Ishikawa (cell line): ENCODE measurements around the gene PATL1.

Experiments used
- CEBPB ChIP-seq: IDR thresholded peaks from 2 replicates; pipeline ENCODE4 v1.6.1; 2012
- RAD21 ChIP-seq: IDR thresholded peaks from 2 replicates; pipeline ENCODE4 v1.6.1; 2012; ENCODE audit warnings: low read depth
- TCF12 ChIP-seq: IDR thresholded peaks from 2 replicates; pipeline ENCODE4 v1.6.1; 2012; ENCODE audit warnings: low read depth
- TF ChIP-seq, protein P1 (sequence below): IDR thresholded peaks from 2 replicates; pipeline ENCODE4 v1.6.1; 2012; ENCODE audit warnings: low read depth, mild to moderate bottlenecking
- TF ChIP-seq, protein P2 (sequence below): IDR thresholded peaks from 2 replicates; pipeline ENCODE4 v1.6.1; 2012
- TF ChIP-seq, protein P3 (sequence below): IDR thresholded peaks from 2 replicates; pipeline ENCODE4 v1.6.1; 2012

DNA sequence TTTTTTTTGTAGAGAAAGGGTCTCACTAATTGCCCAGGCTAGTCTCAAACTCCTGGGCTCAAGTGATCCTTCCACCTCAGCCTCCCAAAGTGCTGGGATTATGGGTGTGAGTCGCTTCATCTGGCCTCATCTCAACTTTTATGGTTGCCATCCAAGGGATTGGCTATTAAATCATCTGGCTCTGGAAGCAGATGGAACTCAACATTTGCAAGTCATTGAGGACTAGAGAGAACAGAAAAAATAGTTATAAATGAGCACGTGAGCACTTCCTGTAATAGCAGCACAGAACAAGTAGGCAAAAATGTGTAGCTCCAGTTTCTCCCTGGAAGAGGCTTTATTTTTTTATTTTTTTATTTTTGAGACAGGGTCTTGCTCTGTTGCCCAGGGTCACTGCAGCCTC, 22.3 kb upstream of the PATL1 start:
- TF ChIP-seq, protein P1, sequence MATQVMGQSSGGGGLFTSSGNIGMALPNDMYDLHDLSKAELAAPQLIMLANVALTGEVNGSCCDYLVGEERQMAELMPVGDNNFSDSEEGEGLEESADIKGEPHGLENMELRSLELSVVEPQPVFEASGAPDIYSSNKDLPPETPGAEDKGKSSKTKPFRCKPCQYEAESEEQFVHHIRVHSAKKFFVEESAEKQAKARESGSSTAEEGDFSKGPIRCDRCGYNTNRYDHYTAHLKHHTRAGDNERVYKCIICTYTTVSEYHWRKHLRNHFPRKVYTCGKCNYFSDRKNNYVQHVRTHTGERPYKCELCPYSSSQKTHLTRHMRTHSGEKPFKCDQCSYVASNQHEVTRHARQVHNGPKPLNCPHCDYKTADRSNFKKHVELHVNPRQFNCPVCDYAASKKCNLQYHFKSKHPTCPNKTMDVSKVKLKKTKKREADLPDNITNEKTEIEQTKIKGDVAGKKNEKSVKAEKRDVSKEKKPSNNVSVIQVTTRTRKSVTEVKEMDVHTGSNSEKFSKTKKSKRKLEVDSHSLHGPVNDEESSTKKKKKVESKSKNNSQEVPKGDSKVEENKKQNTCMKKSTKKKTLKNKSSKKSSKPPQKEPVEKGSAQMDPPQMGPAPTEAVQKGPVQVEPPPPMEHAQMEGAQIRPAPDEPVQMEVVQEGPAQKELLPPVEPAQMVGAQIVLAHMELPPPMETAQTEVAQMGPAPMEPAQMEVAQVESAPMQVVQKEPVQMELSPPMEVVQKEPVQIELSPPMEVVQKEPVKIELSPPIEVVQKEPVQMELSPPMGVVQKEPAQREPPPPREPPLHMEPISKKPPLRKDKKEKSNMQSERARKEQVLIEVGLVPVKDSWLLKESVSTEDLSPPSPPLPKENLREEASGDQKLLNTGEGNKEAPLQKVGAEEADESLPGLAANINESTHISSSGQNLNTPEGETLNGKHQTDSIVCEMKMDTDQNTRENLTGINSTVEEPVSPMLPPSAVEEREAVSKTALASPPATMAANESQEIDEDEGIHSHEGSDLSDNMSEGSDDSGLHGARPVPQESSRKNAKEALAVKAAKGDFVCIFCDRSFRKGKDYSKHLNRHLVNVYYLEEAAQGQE = no peak
- no peak for TF ChIP-seq RAD21
- TF ChIP-seq, protein P2, sequence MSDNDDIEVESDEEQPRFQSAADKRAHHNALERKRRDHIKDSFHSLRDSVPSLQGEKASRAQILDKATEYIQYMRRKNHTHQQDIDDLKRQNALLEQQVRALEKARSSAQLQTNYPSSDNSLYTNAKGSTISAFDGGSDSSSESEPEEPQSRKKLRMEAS = no peak
- TF ChIP-seq CEBPB = no peak
- no peak for TF ChIP-seq TCF12
- TF ChIP-seq, protein P3, sequence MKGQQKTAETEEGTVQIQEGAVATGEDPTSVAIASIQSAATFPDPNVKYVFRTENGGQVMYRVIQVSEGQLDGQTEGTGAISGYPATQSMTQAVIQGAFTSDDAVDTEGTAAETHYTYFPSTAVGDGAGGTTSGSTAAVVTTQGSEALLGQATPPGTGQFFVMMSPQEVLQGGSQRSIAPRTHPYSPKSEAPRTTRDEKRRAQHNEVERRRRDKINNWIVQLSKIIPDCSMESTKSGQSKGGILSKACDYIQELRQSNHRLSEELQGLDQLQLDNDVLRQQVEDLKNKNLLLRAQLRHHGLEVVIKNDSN = no peak
